Upper lobe of left lung (tissue), 6 donors: ENCODE measurements around the gene DNAJB1. TPM values are rescaled to one million over a fixed set of nuclear protein-coding genes. Genes with fewer than 3 reads are reported as not detected.

Experiments used
- ATAC-seq, 2 donors: fragments of 200-7000 bp; cut with Tn5 transposase; one replicate each; pipeline ENCODE4 v1.9.1; 2022; ENCODE audit warnings: mild to moderate bottlenecking in 2 of 2, moderate library complexity in 2 of 2; ENCODE audit not compliant: low FRiP score in 2 of 2
- DNase-seq, 2 donors: peaks; one replicate each; pipeline ENCODE4 v3.0.0-alpha.2; 2019 to 2020
- H3K27ac ChIP-seq, 4 donors: fragments of 200-600 bp; sonication (generic); one replicate each; pipeline ENCODE4 v1.5.1; 2016 to 2019
- H3K27me3 ChIP-seq, 4 donors: fragments of 200-600 bp; sonication (generic); one replicate each; pipeline ENCODE4 v1.5.1; 2017 to 2019
- H3K36me3 ChIP-seq, 4 donors: fragments of 200-600 bp; sonication (generic); one replicate each; pipeline ENCODE4 v1.5.1; 2016 to 2019
- H3K4me1 ChIP-seq, 4 donors: fragments of 200-600 bp; sonication (generic); one replicate each; pipeline ENCODE4 v1.5.1; 2018 to 2019
- H3K4me3 ChIP-seq, 4 donors: fragments of 200-600 bp; sonication (generic); one replicate each; pipeline ENCODE4 v1.5.1; 2017 to 2019; ENCODE audit warnings: mild to moderate bottlenecking in 2 of 4, moderate library complexity in 1 of 4
- H3K9me3 ChIP-seq, 4 donors: fragments of 200-600 bp; sonication (generic); one replicate each; pipeline ENCODE4 v1.5.1; 2018 to 2019
- EP300 ChIP-seq, 4 donors: sonication (generic); formaldehyde crosslinking; IDR thresholded peaks; one replicate each; pipeline ENCODE4 v1.5.1; 2017; ENCODE audit warnings: antibody characterized with exemption in 4 of 4, control low read depth in 2 of 4
- POLR2A ChIP-seq, 4 donors: fragments of 450-650 bp; IDR thresholded peaks; one replicate each; pipeline ENCODE4 v1.5.1; 2016 to 2017; ENCODE audit warnings: antibody characterized with exemption in 4 of 4, mild to moderate bottlenecking in 2 of 4
- POLR2AphosphoS5 ChIP-seq, 2 donors: sonication (generic); formaldehyde crosslinking; IDR thresholded peaks; one replicate each; pipeline ENCODE4 v1.5.1; 2017; ENCODE audit warnings: antibody characterized with exemption in 2 of 2
- WGBS, 2 donors: methylation state at CpG; one replicate each; pipeline ENCODE4 v1.1.5; 2017 to 2018; 5-methylcytosine and 5-hydroxymethylcytosine counted together
- total RNA-seq, 6 donors: library from RNA; depleted of rRNA in 4 of 6; stranded (reverse); fragments of >200 nt in 4 of 6; gene quantifications; one replicate each; pipeline versions ENCODE4 v1.1.0 to v1.2.1, GENCODE V29; 2016 to 2021
- TF ChIP-seq, protein P1 (sequence below), 6 experiments: fragments of 450-650 bp in 4 of 6; fragments of 200-600 bp in 2 of 6; sonication (generic) in 2 of 6; IDR thresholded peaks; one replicate each; pipeline ENCODE4 v1.5.1; 2016 to 2019; ENCODE audit warnings: antibody characterized with exemption in 6 of 6
- donor health status: DM: no; HTN: no; CAD: no; lungs with moderate emphysema.
- donor health status: DM: no; HTN: yes; CAD: no; lungs with severe emphysema.

Gene DNAJB1
- total RNA-seq, 6 donors from 2014 or later, result 33.5 to 137 (median 101) TPM

DNA sequence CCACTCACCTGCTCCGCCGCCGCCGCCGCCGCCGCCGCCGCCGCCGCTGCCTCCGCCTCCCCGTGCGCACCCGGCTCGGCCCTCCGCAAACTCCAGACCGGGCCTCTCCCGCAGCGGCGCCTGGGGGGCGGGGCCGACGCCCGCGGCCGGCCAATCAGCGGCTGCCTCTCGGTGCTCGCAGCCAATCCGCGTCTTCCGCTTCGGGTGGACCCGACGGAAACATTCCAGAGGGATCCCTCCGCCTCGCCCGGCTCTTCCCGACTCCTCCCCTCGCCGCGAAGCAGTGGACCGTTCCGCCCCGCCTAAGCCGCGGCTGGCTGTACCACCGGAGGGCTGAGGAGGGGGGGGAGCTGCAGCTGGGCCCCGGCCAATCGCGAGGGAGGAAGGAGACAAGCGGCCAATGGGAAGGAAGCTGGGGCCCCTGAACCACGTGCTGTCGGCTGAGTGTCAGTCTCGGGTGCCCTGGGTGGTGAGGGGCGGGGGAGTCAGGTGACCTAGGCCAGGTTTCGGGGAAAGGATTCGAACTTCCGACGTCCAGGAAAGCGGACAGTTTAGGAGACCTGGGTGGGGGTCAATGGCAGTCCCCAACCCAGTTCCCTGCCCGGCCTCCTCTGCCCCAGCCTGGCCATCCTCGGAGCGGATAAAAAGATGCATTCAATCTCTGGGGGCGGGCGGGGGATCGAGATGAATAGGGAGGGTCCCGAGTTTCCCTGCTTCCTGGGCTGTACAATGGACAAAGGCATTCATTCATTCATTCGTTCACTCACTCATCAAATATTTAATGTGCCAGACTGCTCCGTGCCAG lies 22.0 kb downstream of the DNAJB1 start, which contains the start of gene GIPC1:
Gene GIPC1 (minus strand): TSS at position 99 of the 805 bp plus-strand sequence. CDS start 13,151 bp downstream, outside the sequence.
- ATAC-seq (peak; percentile 98), DNase-seq (peak; percentile 95 to 99)
- TF ChIP-seq POLR2A (IDR thresholded peaks at IDR 0.05) (peak in 1 of 4 donors; percentile 75), POLR2AphosphoS5 (IDR thresholded peaks at IDR 0.05) (peak; percentile 74 to 86), EP300 (IDR thresholded peaks at IDR 0.05) (peak in 2 of 4 donors; percentile 1 to 24)
- TF ChIP-seq, protein P1, sequence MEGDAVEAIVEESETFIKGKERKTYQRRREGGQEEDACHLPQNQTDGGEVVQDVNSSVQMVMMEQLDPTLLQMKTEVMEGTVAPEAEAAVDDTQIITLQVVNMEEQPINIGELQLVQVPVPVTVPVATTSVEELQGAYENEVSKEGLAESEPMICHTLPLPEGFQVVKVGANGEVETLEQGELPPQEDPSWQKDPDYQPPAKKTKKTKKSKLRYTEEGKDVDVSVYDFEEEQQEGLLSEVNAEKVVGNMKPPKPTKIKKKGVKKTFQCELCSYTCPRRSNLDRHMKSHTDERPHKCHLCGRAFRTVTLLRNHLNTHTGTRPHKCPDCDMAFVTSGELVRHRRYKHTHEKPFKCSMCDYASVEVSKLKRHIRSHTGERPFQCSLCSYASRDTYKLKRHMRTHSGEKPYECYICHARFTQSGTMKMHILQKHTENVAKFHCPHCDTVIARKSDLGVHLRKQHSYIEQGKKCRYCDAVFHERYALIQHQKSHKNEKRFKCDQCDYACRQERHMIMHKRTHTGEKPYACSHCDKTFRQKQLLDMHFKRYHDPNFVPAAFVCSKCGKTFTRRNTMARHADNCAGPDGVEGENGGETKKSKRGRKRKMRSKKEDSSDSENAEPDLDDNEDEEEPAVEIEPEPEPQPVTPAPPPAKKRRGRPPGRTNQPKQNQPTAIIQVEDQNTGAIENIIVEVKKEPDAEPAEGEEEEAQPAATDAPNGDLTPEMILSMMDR (IDR thresholded peaks at IDR 0.05), result no peak
- no peaks in the 10 kb centered on the region for H3K9me3 ChIP-seq
- peak within 1 kb of the TSS; percentile 86 to 89 (median 88) for H3K27ac ChIP-seq
- peak within 1 kb of the TSS; percentile 86 to 98 (median 94) for H3K4me3 ChIP-seq
- no peaks in the 10 kb centered on the region for H3K27me3 ChIP-seq
- H3K4me1 ChIP-seq, result peaks cover 30 to 45% (median 33%) of the 10 kb centered on the region in 4 donors
- 10 to 21% methylated on average over 10 to 30 of the region's 71 CpGs for WGBS, 2 donors
- peaks cover 0 to 9% (median 4%) of the 10 kb centered on the region in 4 donors for H3K36me3 ChIP-seq

DNA sequence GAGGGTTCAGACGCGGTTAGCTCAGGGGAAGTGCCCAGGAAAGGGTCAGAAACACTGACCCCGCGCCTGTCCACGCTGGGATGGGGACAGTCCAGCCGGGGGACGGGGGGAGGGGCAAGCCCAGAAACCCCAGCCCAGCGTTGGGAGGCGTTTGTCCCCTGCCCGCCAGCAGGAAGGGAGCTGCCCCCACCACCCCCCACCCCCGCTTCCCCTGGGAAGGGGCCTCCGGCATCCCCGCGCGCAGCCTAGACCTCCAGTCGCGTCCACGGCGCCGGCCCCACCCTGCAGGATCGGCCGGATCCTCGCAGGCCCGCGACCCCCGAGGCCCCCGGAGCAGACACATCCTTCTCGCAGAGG lies 22.5 kb downstream of the DNAJB1 start:
- Histone ChIP-seq H3K27me3 (no peaks in the 10 kb centered on the region), H3K4me1 (peaks cover 30 to 45% (median 33%) of the 10 kb centered on the region in 4 donors), H3K36me3 (peaks cover 0 to 14% (median 8%) of the 10 kb centered on the region in 4 donors), H3K27ac (peak overlapping the region; percentile 86 to 89 (median 88)), H3K9me3 (no peaks in the 10 kb centered on the region), H3K4me3 (peak overlapping the region; percentile 86 to 98 (median 94))
- 0% methylated on average over 2 to 6 of the region's 28 CpGs for WGBS, 2 donors
- TF ChIP-seq EP300 (IDR thresholded peaks at IDR 0.05) (no peak), POLR2A (IDR thresholded peaks at IDR 0.05) (no peak), POLR2AphosphoS5 (IDR thresholded peaks at IDR 0.05) (no peak)
- TF ChIP-seq, protein P1 (IDR thresholded peaks at IDR 0.05), result no peak
- no peak for DNase-seq
- ATAC-seq, result peak in 1 of 2 donors; percentile 0

DNA sequence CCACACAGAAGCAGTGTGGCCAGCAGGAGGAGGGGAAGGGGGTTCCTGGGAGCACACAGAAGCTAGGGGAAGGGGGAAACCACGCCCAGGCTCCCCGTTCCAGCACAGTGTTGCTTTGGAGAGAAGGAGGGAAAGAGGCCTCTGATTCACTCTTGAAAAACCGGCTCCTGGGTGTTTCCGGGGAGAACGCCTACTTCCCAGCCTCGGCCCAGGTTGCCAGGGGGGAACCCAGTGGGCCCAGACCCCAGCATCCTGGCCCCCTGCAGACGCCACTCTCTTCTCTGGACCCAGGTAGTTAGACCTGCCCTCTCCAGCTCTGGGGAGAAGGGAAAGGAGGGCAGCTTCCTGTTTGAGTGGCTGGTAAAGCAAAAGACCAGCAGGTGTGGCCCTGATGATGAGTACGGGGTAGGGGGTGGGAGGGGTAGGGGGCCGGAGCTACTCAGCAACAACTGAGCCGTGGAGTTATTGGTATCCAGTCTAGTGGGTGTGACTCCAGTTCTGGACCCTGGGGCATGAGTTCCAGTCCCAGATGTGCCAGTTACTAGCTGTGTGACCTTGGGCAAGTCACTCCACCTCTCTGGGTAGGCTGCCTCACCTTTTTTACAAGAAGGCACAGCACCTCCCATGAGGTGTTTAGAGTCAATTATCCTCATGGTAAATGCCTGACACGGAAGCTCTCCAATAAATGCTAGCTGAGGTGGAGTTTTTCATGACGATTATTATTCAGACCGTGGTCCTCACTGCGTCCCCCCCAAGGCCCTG lies 23.1 kb downstream of the DNAJB1 start:
- 16 to 18% methylated on average over 11 to 14 of the region's 14 CpGs for WGBS, 2 donors
- H3K9me3 ChIP-seq, result no peaks in the 10 kb centered on the region
- TF ChIP-seq POLR2A (IDR thresholded peaks at IDR 0.05) (no peak), POLR2AphosphoS5 (IDR thresholded peaks at IDR 0.05) (no peak), EP300 (IDR thresholded peaks at IDR 0.05) (no peak)
- TF ChIP-seq, protein P1 (IDR thresholded peaks at IDR 0.05), result no peak
- H3K4me3 ChIP-seq, result peak overlapping the region; percentile 86 to 98 (median 94)
- ATAC-seq, result no peak
- H3K27ac ChIP-seq, result peak overlapping the region; percentile 86 to 89 (median 88)
- H3K27me3 ChIP-seq, result no peaks in the 10 kb centered on the region
- H3K36me3 ChIP-seq, result peaks cover 3 to 19% (median 9%) of the 10 kb centered on the region in 4 donors
- H3K4me1 ChIP-seq, result peaks cover 30 to 45% (median 33%) of the 10 kb centered on the region in 4 donors
- peak in 1 of 2 donors; percentile 59 for DNase-seq

DNA sequence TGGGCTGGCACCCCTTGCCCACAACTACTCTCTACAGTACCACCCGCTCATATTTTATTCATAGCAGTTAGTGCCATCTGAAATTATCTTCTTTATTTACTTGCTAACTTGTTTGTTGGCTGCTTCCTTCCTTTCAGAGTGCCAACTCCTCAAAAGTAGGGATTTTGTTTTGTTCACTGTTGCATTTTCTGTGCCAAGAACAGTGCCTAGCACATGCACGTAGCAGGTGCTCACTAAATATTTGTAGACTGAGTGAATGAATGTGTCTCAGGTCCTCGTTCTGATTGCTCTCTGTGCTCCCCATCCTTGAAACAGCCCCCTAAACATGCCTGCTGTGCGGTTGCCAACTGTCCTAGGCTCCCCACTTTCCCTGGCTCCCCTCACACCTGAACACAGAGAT lies 23.8 kb downstream of the DNAJB1 start:
- WGBS, 2 donors, result 50 to 58% methylated on average over 4 of the region's 4 CpGs
- peak overlapping the region; percentile 86 to 89 (median 88) for H3K27ac ChIP-seq
- H3K4me3 ChIP-seq, result peak overlapping the region in 3 of 4 donors; percentile 86 to 98 (median 93)
- no peaks in the 10 kb centered on the region for H3K27me3 ChIP-seq
- TF ChIP-seq, protein P1 (IDR thresholded peaks at IDR 0.05), result no peak
- no peak for TF ChIP-seq POLR2AphosphoS5 (IDR thresholded peaks at IDR 0.05)
- no peak for TF ChIP-seq POLR2A (IDR thresholded peaks at IDR 0.05)
- TF ChIP-seq EP300 (IDR thresholded peaks at IDR 0.05), result no peak
- H3K36me3 ChIP-seq, result peaks cover 3 to 24% (median 12%) of the 10 kb centered on the region in 4 donors
- ATAC-seq (no peak), DNase-seq (no peak)
- H3K4me1 ChIP-seq, result peaks cover 30 to 45% (median 33%) of the 10 kb centered on the region in 4 donors
- no peaks in the 10 kb centered on the region for H3K9me3 ChIP-seq
